Astrocyte of the spinal cord (primary cell): ENCODE data around the gene NOC4L.

Experiments
- DNase-seq: peaks from one replicate; pipeline ENCODE4 v3.0.0; 2011; ENCODE audit warnings: low read depth, low spot score
- H3K4me3 ChIP-seq: 2 replicates; pipeline ENCODE4 v1.5.1; 2011; ENCODE audit warnings: low read depth, mild to moderate bottlenecking, low read length, moderate library complexity
- in situ Hi-C: cut with HindIII; loops from 2 replicates; pipeline ENCODE4 v1.10.0; 2017; ENCODE audit warnings: low sequenced_read_pairs
- TF ChIP-seq, protein P1 (sequence below): IDR thresholded peaks from 2 replicates; pipeline ENCODE4 v1.5.1; 2012; ENCODE audit warnings: low read depth, mild to moderate bottlenecking, low read length, inconsistent platforms

The NOC4L gene

DNA sequence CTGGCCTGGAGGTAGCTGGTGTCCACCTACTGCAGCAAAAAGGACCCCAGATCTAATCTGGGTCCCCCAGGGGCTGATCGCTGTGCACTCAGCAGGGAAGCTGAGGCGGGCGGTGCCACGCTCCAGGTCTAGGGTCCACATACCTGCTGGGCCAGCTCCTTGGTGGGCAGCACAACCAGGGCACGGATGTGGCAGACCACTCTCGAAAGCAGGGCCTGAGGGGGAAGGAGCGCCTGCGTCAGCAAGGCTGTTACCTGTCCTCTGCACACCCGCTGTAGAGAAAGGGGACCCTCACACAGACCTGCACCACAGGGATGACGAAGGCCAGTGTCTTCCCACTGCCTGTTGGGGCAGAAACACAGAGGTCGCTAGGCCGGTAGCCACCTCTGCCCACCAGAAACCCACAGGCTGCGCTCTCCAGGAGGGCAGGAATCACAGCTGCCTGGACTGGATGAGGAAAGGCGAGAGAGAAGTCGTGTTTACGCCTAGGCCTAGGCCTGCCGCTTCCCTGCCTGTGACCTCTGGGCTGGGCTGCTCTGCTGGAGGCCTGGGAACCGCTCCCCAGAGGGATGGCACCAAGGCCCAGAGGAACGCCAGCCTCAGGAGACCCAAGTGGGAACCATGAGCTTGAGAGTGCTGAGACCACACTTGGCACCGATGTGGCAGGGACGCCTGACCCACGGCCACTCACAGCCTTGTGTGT, 2.1 kb upstream of the NOC4L start:
- in situ Hi-C loops, result no loop called here
- DNase-seq, result no peak
- TF ChIP-seq, protein P1, sequence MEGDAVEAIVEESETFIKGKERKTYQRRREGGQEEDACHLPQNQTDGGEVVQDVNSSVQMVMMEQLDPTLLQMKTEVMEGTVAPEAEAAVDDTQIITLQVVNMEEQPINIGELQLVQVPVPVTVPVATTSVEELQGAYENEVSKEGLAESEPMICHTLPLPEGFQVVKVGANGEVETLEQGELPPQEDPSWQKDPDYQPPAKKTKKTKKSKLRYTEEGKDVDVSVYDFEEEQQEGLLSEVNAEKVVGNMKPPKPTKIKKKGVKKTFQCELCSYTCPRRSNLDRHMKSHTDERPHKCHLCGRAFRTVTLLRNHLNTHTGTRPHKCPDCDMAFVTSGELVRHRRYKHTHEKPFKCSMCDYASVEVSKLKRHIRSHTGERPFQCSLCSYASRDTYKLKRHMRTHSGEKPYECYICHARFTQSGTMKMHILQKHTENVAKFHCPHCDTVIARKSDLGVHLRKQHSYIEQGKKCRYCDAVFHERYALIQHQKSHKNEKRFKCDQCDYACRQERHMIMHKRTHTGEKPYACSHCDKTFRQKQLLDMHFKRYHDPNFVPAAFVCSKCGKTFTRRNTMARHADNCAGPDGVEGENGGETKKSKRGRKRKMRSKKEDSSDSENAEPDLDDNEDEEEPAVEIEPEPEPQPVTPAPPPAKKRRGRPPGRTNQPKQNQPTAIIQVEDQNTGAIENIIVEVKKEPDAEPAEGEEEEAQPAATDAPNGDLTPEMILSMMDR, result no peak
- no peak overlapping the region for H3K4me3 ChIP-seq

DNA sequence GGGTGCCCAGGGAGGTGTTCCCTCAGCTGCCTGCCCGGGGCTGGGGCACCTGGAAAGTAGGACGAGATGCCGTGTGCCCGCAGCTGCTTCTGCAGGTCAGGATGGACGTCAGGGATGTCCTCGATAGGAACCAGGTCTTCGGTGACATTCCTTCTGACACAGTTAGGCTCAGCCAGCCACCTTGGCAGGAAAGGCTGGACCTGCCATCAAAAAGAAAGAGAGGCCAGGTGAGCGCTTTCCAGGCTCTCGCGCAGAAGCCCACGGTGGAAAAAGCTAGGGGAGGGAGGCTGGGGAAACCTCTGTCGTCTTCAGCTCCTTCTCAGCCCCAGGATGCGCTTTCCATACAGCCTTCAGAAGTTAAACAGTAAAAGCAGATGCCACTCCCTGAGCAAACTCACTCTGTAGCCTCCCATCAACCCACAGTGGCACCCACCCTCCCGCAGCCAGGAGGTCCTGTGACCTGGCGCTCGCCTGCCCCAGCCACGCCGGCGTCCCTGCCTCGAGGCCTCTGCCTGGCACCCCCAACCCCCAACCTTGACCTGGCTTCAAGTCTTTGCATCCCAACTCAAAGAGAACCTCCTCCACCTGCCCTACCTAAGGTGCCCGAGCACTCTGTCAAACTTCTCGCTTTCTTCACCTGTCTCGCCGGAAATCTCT, 1.4 kb upstream of the NOC4L start:
- TF ChIP-seq, protein P1, result no peak
- in situ Hi-C loops, result no loop called here
- no peak for DNase-seq
- peak overlapping the region; percentile 81 for H3K4me3 ChIP-seq

DNA sequence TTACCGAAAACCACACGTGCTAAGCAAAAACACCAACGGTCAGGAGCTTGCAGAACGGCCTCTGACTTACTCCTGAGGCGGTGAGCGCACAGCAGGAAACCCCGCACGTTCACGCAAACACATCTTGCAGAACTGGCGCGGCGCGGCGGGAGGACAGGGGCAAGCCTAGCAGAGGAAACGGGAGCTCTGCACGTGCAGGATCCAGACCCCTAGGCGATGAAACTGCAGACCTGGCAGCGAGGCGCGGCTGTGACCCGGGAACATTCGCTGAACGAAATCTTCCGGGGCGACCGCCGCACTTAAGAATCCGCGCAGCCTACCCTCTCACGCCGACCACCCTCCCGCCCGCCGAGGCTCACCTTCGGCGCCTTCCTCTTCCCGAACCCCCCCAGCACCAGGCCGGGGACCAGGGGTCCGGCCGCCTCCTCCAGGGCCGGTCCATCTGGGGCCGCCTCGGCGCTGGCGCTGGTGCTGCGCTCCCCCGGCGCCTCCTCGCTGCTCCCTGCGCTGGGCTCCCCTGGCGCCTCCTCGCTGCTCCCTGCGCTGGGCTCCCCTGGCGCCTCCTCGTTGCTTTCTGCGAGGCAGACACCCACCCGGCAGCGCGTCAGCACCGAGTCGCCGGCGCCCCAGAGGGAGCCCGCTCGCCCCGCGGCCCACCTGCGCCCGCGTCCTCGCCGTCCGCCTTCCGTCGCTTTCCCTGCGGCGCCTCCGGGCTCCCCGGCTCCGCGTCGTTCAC, 753 bp upstream of the NOC4L start:
- in situ Hi-C loops, result no loop called here
- TF ChIP-seq, protein P1, result no peak
- peak overlapping the region; percentile 81 for H3K4me3 ChIP-seq
- DNase-seq, result no peak

DNA sequence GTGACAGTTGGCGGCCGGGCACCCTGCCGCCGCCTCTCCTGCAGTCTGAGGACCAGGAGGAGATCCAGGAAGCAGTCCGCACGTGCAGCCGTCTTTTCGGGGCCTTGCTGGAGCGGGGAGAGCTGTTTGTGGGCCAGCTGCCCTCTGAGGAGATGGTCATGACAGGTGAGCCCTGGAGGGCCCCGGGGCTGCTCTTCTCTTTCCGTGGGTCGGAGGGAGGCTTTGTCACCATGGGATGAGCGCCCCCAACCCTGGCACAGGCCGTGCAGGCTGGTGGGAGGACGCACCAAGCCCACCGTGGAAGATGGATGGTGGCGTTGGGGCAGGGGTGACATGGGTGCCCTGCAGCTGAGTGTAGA, 532 bp downstream of the NOC4L start:
- TF ChIP-seq, protein P1, result no peak
- no peak for DNase-seq
- in situ Hi-C loops, result no loop called here
- H3K4me3 ChIP-seq, result peak overlapping the region; percentile 81

DNA sequence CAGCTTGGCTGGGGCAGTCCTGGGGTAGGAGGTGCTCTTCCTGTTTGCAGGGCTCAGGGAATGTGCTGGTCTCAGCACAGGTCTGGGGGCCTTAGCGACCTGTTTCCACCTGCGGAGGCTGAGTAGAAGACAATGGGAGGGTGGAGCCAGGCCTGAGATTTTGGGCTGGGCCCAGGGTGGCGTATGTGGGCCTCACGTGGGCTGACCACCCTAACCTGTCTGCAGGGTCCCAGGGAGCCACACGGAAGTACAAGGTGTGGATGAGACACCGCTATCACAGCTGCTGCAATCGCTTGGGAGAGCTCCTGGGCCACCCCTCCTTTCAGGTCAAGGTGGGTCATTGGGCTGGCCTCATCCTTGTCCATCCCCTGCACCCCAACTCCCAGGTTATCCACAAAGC, 1.1 kb downstream of the NOC4L start:
- DNase-seq, result no peak
- in situ Hi-C loops, result no loop called here
- H3K4me3 ChIP-seq, result peak overlapping the region; percentile 81
- TF ChIP-seq, protein P1, result no peak

DNA sequence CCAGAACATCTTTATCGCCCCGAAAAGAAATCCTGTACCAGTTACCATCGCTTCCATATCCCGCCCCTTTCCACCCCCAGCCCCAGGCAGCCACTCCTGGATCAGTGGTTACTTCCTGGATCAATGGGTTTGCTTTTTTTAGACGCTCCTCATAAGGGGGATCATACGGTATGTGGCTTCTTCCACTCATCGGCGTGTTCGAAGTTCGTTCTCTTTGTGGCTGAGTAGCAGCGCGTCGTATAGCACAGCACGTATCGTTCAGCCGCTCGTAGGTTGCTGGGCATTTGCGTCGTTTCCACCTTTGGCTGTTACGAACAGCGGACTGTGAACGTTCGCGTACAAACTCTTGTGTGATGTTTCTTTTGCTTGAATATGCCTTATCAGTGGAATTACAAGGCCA, 1.8 kb downstream of the NOC4L start:
- TF ChIP-seq, protein P1, result no peak
- in situ Hi-C loops, result no loop called here
- no peak overlapping the region for H3K4me3 ChIP-seq
- no peak for DNase-seq
